ENCODE measurements around the gene MRPL51.

GRCh38 chr12:6532051-6532926 is 39.2 kb upstream of the MRPL51 start:
- TF ChIP-seq, protein P1, sequence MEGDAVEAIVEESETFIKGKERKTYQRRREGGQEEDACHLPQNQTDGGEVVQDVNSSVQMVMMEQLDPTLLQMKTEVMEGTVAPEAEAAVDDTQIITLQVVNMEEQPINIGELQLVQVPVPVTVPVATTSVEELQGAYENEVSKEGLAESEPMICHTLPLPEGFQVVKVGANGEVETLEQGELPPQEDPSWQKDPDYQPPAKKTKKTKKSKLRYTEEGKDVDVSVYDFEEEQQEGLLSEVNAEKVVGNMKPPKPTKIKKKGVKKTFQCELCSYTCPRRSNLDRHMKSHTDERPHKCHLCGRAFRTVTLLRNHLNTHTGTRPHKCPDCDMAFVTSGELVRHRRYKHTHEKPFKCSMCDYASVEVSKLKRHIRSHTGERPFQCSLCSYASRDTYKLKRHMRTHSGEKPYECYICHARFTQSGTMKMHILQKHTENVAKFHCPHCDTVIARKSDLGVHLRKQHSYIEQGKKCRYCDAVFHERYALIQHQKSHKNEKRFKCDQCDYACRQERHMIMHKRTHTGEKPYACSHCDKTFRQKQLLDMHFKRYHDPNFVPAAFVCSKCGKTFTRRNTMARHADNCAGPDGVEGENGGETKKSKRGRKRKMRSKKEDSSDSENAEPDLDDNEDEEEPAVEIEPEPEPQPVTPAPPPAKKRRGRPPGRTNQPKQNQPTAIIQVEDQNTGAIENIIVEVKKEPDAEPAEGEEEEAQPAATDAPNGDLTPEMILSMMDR (conservative IDR thresholded peaks at IDR 0.05): no peak; the same call in 1 of the 2 replicates
- no peak for TF ChIP-seq EZH2 (IDR thresholded peaks at IDR 0.05; ENCODE audit: low read depth)

Data from PC-9 (cell line).